Brain microvascular endothelial cell (primary cell): Measurements from ENCODE around the gene LRG1.

Experiments used
- DNase-seq: peaks from one replicate; pipeline ENCODE4 v3.0.0-alpha.2; 2020
- H3K27ac ChIP-seq: fragments of 250-450 bp; sonication (Bioruptor Pico); 2 replicates; pipeline ENCODE4 v1.5.1; 2020; ENCODE audit warnings: mild to moderate bottlenecking, moderate library complexity
- H3K27me3 ChIP-seq: fragments of 250-450 bp; sonication (Bioruptor Pico); replicated peaks from 2 replicates; pipeline ENCODE4 v1.5.1; 2020; ENCODE audit warnings: mild to moderate bottlenecking
- H3K36me3 ChIP-seq: fragments of 250-450 bp; sonication (Bioruptor Pico); replicated peaks from 2 replicates; pipeline ENCODE4 v1.5.1; 2020; ENCODE audit warnings: mild to moderate bottlenecking
- H3K4me3 ChIP-seq: 2 replicates; pipeline ENCODE4 v1.5.1; 2011; ENCODE audit warnings: low read depth, mild to moderate bottlenecking, control low read depth, low read length, moderate library complexity
- in situ Hi-C: cut with HindIII; loops from 2 replicates; pipeline ENCODE4 v1.10.0; 2017; ENCODE audit warnings: low sequenced_read_pairs, low pct_ligation_motif_present
- TF ChIP-seq, protein P1 (sequence below): IDR thresholded peaks from 2 replicates; pipeline ENCODE4 v1.5.1; 2011; ENCODE audit warnings: low read depth, mild to moderate bottlenecking, moderate library complexity, low read length, control low read depth, inconsistent platforms; ENCODE audit errors: missing control alignments

The LRG1 gene

DNA sequence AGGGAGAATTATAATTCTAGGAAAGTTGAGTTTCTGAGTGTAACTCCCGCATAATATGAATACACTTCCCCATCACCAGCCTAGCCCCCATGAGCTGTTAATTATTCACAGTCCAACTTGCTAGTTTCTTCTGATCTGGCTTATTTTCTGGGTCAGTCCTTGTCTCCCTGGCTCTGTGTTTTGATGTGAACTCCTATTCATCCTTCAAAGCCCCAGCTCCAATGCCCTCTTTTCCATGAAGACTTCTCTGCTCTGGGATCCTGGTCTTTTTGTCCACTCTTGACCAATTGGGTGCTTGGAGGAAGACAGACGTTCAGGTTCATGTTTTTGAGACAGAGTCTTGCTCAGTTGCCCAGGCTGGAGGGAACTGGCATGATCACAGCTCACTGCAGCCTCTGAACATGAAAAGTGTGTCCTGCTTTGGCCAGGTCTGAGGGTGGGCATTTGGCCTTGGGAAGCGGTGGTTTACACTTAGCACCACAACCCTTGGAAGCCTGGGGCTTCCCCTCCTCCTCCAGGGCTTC lies 605 bp downstream of the LRG1 start:
- no peak overlapping the region for H3K4me3 ChIP-seq
- TF ChIP-seq, protein P1, sequence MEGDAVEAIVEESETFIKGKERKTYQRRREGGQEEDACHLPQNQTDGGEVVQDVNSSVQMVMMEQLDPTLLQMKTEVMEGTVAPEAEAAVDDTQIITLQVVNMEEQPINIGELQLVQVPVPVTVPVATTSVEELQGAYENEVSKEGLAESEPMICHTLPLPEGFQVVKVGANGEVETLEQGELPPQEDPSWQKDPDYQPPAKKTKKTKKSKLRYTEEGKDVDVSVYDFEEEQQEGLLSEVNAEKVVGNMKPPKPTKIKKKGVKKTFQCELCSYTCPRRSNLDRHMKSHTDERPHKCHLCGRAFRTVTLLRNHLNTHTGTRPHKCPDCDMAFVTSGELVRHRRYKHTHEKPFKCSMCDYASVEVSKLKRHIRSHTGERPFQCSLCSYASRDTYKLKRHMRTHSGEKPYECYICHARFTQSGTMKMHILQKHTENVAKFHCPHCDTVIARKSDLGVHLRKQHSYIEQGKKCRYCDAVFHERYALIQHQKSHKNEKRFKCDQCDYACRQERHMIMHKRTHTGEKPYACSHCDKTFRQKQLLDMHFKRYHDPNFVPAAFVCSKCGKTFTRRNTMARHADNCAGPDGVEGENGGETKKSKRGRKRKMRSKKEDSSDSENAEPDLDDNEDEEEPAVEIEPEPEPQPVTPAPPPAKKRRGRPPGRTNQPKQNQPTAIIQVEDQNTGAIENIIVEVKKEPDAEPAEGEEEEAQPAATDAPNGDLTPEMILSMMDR = no peak
- in situ Hi-C loops = no loop called here
- no peaks in the 10 kb centered on the region for H3K36me3 ChIP-seq
- no peak overlapping the region for H3K27ac ChIP-seq
- H3K27me3 ChIP-seq = peaks cover 6% of the 10 kb centered on the region
- no peak for DNase-seq

DNA sequence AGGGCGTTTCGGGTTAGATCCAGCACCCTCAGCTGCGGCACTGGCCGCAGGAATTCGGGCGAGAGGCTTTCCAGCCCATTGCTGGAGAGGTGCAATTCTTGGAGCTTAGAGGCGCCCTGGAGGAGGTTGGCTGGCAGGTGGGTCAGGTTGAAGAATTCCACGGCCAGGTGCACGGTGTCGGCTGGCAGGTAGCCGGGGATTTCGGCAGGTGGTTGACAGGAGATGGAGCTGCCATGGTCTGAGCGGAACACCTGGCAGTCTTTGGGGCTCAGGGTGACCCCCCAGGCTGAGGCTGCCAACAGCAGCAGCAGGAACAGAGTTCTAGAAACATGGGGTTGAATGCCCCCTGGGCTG lies 1.3 kb downstream of the LRG1 start:
- no peak overlapping the region for H3K4me3 ChIP-seq
- TF ChIP-seq, protein P1 = no peak
- H3K27ac ChIP-seq = no peak overlapping the region
- in situ Hi-C loops = no loop called here
- no peaks in the 10 kb centered on the region for H3K36me3 ChIP-seq
- DNase-seq = no peak
- H3K27me3 ChIP-seq = peaks cover 6% of the 10 kb centered on the region

DNA sequence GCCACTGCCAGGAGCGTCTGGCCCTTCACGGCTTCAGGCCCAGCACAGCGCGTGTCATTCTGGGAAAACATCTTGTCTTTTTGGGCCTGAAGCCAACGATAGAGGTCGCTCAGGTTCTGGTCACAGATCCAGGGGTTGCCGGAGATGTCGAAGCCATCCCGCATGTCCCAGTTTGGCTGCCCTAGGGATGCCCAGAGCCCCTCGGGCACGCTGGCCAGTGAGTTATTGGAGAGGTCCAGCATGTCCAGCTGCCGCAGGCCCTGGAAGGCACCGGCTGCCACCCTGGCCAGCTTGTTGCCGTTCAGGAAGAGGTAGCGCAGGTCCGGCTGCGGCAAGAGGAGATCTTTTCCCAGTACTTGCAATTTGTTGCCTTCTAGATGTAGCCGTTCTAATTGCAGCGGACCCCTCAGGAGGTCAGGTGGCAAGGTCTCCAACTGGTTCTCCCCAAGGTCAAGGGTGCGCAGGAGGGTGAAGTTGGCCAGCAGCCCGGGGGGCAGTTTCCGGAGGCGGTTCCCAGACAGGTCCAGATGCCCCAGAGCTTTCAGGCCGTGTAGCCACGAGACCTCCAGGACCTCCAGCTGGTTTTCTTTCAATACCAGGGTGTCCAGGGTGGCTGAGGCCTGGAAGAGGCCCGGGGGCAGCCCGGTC lies 1.8 kb downstream of the LRG1 start:
- H3K27ac ChIP-seq = no peak overlapping the region
- TF ChIP-seq, protein P1 = no peak
- H3K36me3 ChIP-seq = no peaks in the 10 kb centered on the region
- in situ Hi-C loops = no loop called here
- no peak for DNase-seq
- H3K4me3 ChIP-seq = no peak overlapping the region
- H3K27me3 ChIP-seq = peaks cover 6% of the 10 kb centered on the region

DNA sequence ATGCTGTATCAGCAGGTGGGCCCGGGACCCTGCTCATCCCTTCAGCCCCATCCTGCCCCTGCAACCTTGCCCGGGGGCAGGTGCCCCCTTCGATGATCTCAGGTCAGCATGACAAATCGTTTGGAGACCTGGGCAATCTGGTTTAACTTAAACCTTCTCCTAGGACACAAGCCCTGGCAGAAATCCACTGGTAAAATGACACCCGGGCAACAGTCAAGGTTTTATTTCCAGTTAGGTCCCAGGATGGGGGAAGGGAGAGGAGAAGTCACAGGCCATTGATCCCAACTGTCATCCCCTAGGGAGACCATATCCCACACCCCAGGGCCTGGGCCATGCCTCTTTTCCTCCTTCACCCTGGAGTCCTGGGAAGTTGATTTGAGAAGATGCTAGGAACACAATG lies 3.0 kb downstream of the LRG1 start:
- Histone ChIP-seq H3K27me3 (peaks cover 6% of the 10 kb centered on the region), H3K4me3 (no peak overlapping the region), H3K36me3 (no peaks in the 10 kb centered on the region), H3K27ac (no peak overlapping the region)
- no peak for DNase-seq
- in situ Hi-C loops = no loop called here
- TF ChIP-seq, protein P1 = no peak

DNA sequence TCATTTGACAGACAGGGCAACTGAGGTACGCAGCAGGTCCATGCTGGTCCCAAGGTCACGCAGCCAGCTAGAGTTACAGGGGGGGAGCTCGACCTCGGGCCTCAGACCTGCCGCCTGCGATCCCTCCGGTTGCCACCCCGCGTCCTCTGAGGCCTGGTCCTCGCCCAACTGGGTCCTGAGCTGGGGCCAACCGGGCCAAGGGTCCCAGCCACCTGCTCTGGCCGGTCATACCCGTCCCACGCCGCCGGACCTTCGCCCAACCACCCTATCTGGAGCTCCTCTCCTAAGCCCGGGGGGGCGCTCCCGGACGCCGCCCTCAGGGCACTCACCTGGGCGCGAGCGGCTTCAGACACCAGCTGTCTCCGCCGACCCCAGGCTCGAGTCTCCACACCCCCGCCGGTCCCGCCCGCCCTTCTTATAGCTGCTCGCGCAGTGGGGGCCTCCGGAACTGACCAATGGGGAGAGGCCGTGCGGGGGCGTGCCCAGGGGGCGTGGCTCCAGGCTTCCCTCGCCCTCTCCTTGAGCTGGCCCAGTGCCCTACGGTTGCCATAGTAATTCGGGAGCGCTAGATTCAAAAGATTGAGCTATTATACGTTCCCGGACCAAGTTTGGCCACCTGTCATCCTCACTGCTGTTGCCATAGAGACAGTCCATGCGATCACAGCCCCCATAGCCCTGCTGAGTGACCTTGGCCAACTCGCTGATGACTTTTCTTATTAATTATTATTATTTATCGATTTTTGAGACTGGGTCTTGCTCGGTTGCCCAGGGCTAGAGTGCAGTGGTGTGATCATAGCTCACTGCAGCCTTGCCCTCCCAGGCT lies 4.8 kb downstream of the LRG1 start, which contains the start of gene PLIN5:
PLIN5 (minus strand) TSS at position 389 of the 823 bp plus-strand sequence. CDS start 1,150 bp downstream, outside the sequence.
- H3K27me3 ChIP-seq = peaks cover 6% of the 10 kb centered on the region
- no peak within 1 kb of the TSS for H3K4me3 ChIP-seq
- TF ChIP-seq, protein P1 = no peak
- no peak within 1 kb of the TSS for H3K27ac ChIP-seq
- H3K36me3 ChIP-seq = no peaks in the 10 kb centered on the region
- peak; percentile 54 for DNase-seq
- in situ Hi-C loops = no loop called here
